Measurements from ENCODE around the gene TASP1. TPM values are rescaled to one million over a fixed set of nuclear protein-coding genes. Genes with fewer than 3 reads are reported as not detected.

The TASP1 gene
- total RNA-seq, 1 experiment from 2014 or later, result 9.0 TPM

- no peak for DNase-seq (ENCODE audit: extremely low read depth, low read depth)
Measured at GRCh38 chr20:13355941-13356486, 282.7 kb downstream of the TASP1 start.

- no peak for DNase-seq (ENCODE audit: extremely low read depth, low read depth)
Measured at GRCh38 chr20:13355411-13355810, 283.3 kb downstream of the TASP1 start.

- no peak for DNase-seq (ENCODE audit: extremely low read depth, low read depth)
Measured at GRCh38 chr20:13353261-13353945, 285.3 kb downstream of the TASP1 start.

- no peak for DNase-seq (ENCODE audit: extremely low read depth, low read depth)
Measured at GRCh38 chr20:13349235-13349604, 289.5 kb downstream of the TASP1 start.

GRCh38 chr20:13348311-13349234 is 290.2 kb downstream of the TASP1 start:
- no peak for DNase-seq (ENCODE audit: extremely low read depth, low read depth)

- DNase-seq (ENCODE audit: extremely low read depth, low read depth), result no peak
Measured at GRCh38 chr20:13344671-13345070, 294.1 kb downstream of the TASP1 start.

- DNase-seq (ENCODE audit: extremely low read depth, low read depth), result no peak
Measured at GRCh38 chr20:13342469-13343242, 296.1 kb downstream of the TASP1 start.

- no peak for DNase-seq (ENCODE audit: extremely low read depth, low read depth)
Measured at GRCh38 chr20:13341737-13342393, 296.9 kb downstream of the TASP1 start.

GRCh38 chr20:13340088-13340487 is 298.6 kb downstream of the TASP1 start:
- no peak for DNase-seq (ENCODE audit: extremely low read depth, low read depth)

Other genes starting within 250 kb of the TASP1 start
- 25.6 and 28.9 TPM in 2 replicates for gene ESF1, start 146.0 kb upstream of the TASP1 start, total RNA-seq (2014; rRNA removed; shearing (Covaris generic))
- 31.9 and 37.5 TPM in 2 replicates for gene NDUFAF5, start 146.1 kb upstream of the TASP1 start, total RNA-seq (2014; rRNA removed; shearing (Covaris generic))